K562 (cell line): ENCODE data around the gene RCSD1. TPM values are rescaled to one million over a fixed set of nuclear protein-coding genes. Genes with fewer than 3 reads are reported as not detected.

Source experiments
- ATAC-seq: fragments of 200-7000 bp; cut with Tn5 transposase; 3 replicates; pipeline ENCODE4 v1.9.1; 2020; ENCODE audit warnings: moderate library complexity
- BruUV-seq: library from RNA; stranded (reverse); fragments of 400-500 nt; replicated peaks from 2 replicates; lab custom pipeline; 2021; lab: Mats Ljungman, UMichigan
- CTCF ChIA-PET: fragments of 300-600 bp; formaldehyde crosslinking; extraction: SDS; loops from one replicate; lab custom pipeline; 2021; ENCODE audit warnings: low intra/inter-chr PET ratio; lab: Yijun Ruan, JAX
- POLR2A ChIA-PET: fragments of 300-600, 350-650 bp; sonication (Branson Sonifier 250); formaldehyde crosslinking; extraction: SDS; loops from one replicate; lab custom pipeline; 2021; ENCODE audit warnings: antibody characterized with exemption, inconsistent platforms; lab: Yijun Ruan, JAX
- DNase-seq, 4 experiments: peaks; one replicate each; pipeline versions ENCODE4 v3.0.0 to v3.0.0-alpha.2; 2011 to 2018; ENCODE audit warnings: low spot score in 3 of 4, mixed read lengths in 3 of 4; ENCODE audit errors: extremely low read depth in 1 of 4
- FAIRE-seq: peaks from 2 replicates; lab custom pipeline; 2011; peaks lifted over from hg19 to GRCh38; lab: Jason Lieb, UNC
- H2AFZ ChIP-seq: 2 replicates; pipeline ENCODE4 v1.6.0; 2011; ENCODE audit warnings: low read depth, low read length, control low read depth, inconsistent platforms
- H3K27ac ChIP-seq: fragments of 200-600 bp; 3 replicates; pipeline ENCODE4 v1.8.0; 2011; ENCODE audit warnings: low read depth, mild to moderate bottlenecking, control low read depth, inconsistent platforms, low read length, moderate library complexity, mixed read lengths; ENCODE audit errors: extremely low read depth
- H3K27me3 ChIP-seq, 2 experiments: fragments of 300-600 bp in 1 of 2; 2 replicates in 1 of 2; 3 replicates in 1 of 2; pipeline versions ENCODE4 v1.6.0 to v1.8.0; 2011; ENCODE audit warnings: inconsistent platforms in 2 of 2, low read length in 2 of 2, mild to moderate bottlenecking in 1 of 2, mixed read lengths in 1 of 2, moderate library complexity in 1 of 2; ENCODE audit not compliant: control insufficient read depth in 2 of 2, insufficient read depth in 2 of 2
- H3K36me3 ChIP-seq: fragments of 300-600 bp; 3 replicates; pipeline ENCODE4 v1.8.0; 2011; ENCODE audit warnings: mild to moderate bottlenecking, low read length, inconsistent platforms; ENCODE audit not compliant: control insufficient read depth, insufficient read depth
- H3K4me1 ChIP-seq, 2 experiments: fragments of 200-600 bp in 1 of 2; replicated peaks in 1 of 2; 2 replicates in 1 of 2; 3 replicates in 1 of 2; pipeline versions ENCODE4 v1.5.1 to v1.8.0; 2011; ENCODE audit warnings: inconsistent platforms in 2 of 2, low read length in 2 of 2, mild to moderate bottlenecking in 1 of 2, mixed read lengths in 1 of 2, moderate library complexity in 1 of 2; ENCODE audit not compliant: control insufficient read depth in 2 of 2, insufficient read depth in 2 of 2
- H3K4me2 ChIP-seq: 2 replicates; pipeline ENCODE4 v1.6.1; 2011; ENCODE audit warnings: low read length, control low read depth, inconsistent platforms, mixed read lengths; ENCODE audit not compliant: insufficient read depth
- H3K4me3 ChIP-seq: fragments of 200-600 bp; sonication (generic), shearing (Covaris generic); 2 replicates; pipeline ENCODE4 v1.5.1; 2016; ENCODE audit warnings: control low read depth, inconsistent platforms
- H3K79me2 ChIP-seq: fragments of 200-600 bp; 3 replicates; pipeline ENCODE4 v1.8.0; 2011; ENCODE audit warnings: low read length, inconsistent platforms; ENCODE audit not compliant: control insufficient read depth, insufficient read depth
- H3K9ac ChIP-seq, 2 experiments: 2 replicates each; pipeline versions ENCODE4 v1.6.0 to v1.6.1; 2011; ENCODE audit warnings: low read depth in 2 of 2, low read length in 2 of 2, control low read depth in 1 of 2, inconsistent platforms in 1 of 2, mild to moderate bottlenecking in 1 of 2, mixed read lengths in 1 of 2; ENCODE audit not compliant: insufficient read depth in 1 of 2
- H3K9me1 ChIP-seq: one replicate; pipeline ENCODE4 v1.6.0; 2011; ENCODE audit warnings: inconsistent platforms, mild to moderate bottlenecking, low read length, moderate library complexity; ENCODE audit not compliant: control insufficient read depth, insufficient read depth
- H3K9me3 ChIP-seq: replicated peaks from 2 replicates; pipeline ENCODE4 v1.5.1; 2011; ENCODE audit warnings: low read depth, low read length, inconsistent platforms; ENCODE audit not compliant: control insufficient read depth, insufficient read depth
- H4K20me1 ChIP-seq: replicated peaks from 2 replicates; pipeline ENCODE4 v1.6.1; 2011; ENCODE audit warnings: low read length, inconsistent platforms, mixed read lengths; ENCODE audit not compliant: control insufficient read depth, insufficient read depth
- ARID1B ChIP-seq: fragments of 450-650 bp; IDR thresholded peaks from 2 replicates; pipeline ENCODE4 v1.6.1; 2016; ENCODE audit warnings: antibody characterized with exemption, mild to moderate bottlenecking, inconsistent platforms
- FOS ChIP-seq: IDR thresholded peaks from 3 replicates; pipeline ENCODE4 v1.6.1; 2011; ENCODE audit not compliant: insufficient read length; ENCODE audit errors: extremely low read depth
- FOXJ2 ChIP-seq: fragments of 200-800 bp; sonication (Bioruptor generic); IDR thresholded peaks from 2 replicates; pipeline ENCODE4 v1.6.1; 2016; ENCODE audit warnings: missing genetic modification characterization, missing compliant biosample characterization
- HDAC3 ChIP-seq: fragments of 450-650 bp; IDR thresholded peaks from 2 replicates; pipeline ENCODE4 v1.6.1; 2018; ENCODE audit warnings: borderline replicate concordance, mild to moderate bottlenecking, moderate library complexity; ENCODE audit not compliant: partially characterized antibody
- HDAC8 ChIP-seq: fragments of 450-650 bp; IDR thresholded peaks from 2 replicates; pipeline ENCODE4 v1.6.1; 2016; ENCODE audit warnings: mild to moderate bottlenecking, missing genetic modification characterization, moderate library complexity, missing compliant biosample characterization
- MTA1 ChIP-seq: fragments of 450-650 bp; IDR thresholded peaks from 2 replicates; pipeline ENCODE4 v1.6.1; 2017; ENCODE audit warnings: borderline replicate concordance
- MTF1 ChIP-seq: fragments of 250-450 bp; sonication (Bioruptor Pico); IDR thresholded peaks from 2 replicates; pipeline ENCODE4 v1.9.0; 2021; ENCODE audit warnings: moderate library complexity, mild to moderate bottlenecking, inconsistent platforms, borderline replicate concordance
- NFE2 ChIP-seq: IDR thresholded peaks from 2 replicates; pipeline ENCODE4 v1.6.1; 2014; ENCODE audit warnings: antibody characterized with exemption, low read depth
- NFE2L1 ChIP-seq: fragments of 450-650 bp; IDR thresholded peaks from 2 replicates; pipeline ENCODE4 v1.6.1; 2016; ENCODE audit warnings: missing genetic modification characterization, low read depth, mild to moderate bottlenecking, missing compliant biosample characterization, moderate library complexity, borderline replicate concordance
- SAFB ChIP-seq: fragments of 200-400 bp; formaldehyde crosslinking; IDR thresholded peaks from 2 replicates; pipeline ENCODE4 v1.6.1; 2017; ENCODE audit warnings: low read depth, low read length, borderline replicate concordance
- ZNF212 ChIP-seq: fragments of 450-650 bp; formaldehyde crosslinking; IDR thresholded peaks from 2 replicates; pipeline ENCODE4 v1.4.0; 2020; ENCODE audit warnings: mild to moderate bottlenecking
- ZNF444 ChIP-seq: fragments of 250-450 bp; sonication (Bioruptor Pico); IDR thresholded peaks from 2 replicates; pipeline ENCODE4 v1.4.0; 2020; ENCODE audit warnings: mild to moderate bottlenecking, moderate library complexity
- WGBS: fragments of 100-300 bp; shearing (Covaris generic); methylation state at CpG from one replicate; pipeline ENCODE4 v1.1.6; 2016; ENCODE audit warnings: low coverage, mixed read lengths; ENCODE audit not compliant: insufficient coverage; ENCODE audit errors: missing lambda C conversion rate; 5-methylcytosine and 5-hydroxymethylcytosine counted together
- in situ Hi-C: fragments of 300-500 bp; cut with MboI; formaldehyde crosslinking; loops from 4 replicates; pipeline ENCODE4 v1.15.0; 2018; ENCODE audit warnings: inconsistent platforms, mixed read lengths
- intact Hi-C: fragments of 100-400 bp; cut with micrococcal nuclease; formaldehyde crosslinking; loops from 2 replicates; pipeline ENCODE4 v1.14.2; 2022
- polyA plus RNA-seq, 8 experiments: library from polyadenylated mRNA; depleted of rRNA in 4 of 8; stranded (reverse) in 5 of 8; unstranded in 3 of 8; fragments of >200 nt; fragmentation: Nextera tagmentation in 2 of 8; fragmentation: Illumina TruSeq in 1 of 8; extraction: Ambion mirVana in 2 of 8; extraction: Trizol in 1 of 8; gene quantifications; 2 replicates each; pipeline versions ENCODE4 v1.2.1 to v1.2.3, GENCODE V29; 2011 to 2014; ENCODE audit warnings: inconsistent platforms in 1 of 8, missing spikeins in 1 of 8
- total RNA-seq, 7 experiments: library from RNA; depleted of rRNA in 6 of 7; stranded (reverse); fragments of >200 nt in 6 of 7; fragmentation: Illumina TruSeq in 2 of 7; extraction: Trizol in 2 of 7; gene quantifications; 2 replicates each; pipeline versions ENCODE4 v1.2.1 to v1.2.3, GENCODE V29; 2011 to 2021; ENCODE audit warnings: low replicate concordance in 1 of 7
- TF ChIP-seq, protein P1 (sequence below): fragments of 200-600 bp; sonication (generic); IDR thresholded peaks from one replicate; pipeline ENCODE4 v1.6.1; 2012; ENCODE audit warnings: mild to moderate bottlenecking, low read depth, low read length, inconsistent platforms

RCSD1 gene
- total and polyA plus RNA-seq, 9 of the 15 experiments (the other 6 are each of a cell fraction or from before 2014, with no cell fraction given): 7.8 to 69.8 (median 45.3) TPM

DNA sequence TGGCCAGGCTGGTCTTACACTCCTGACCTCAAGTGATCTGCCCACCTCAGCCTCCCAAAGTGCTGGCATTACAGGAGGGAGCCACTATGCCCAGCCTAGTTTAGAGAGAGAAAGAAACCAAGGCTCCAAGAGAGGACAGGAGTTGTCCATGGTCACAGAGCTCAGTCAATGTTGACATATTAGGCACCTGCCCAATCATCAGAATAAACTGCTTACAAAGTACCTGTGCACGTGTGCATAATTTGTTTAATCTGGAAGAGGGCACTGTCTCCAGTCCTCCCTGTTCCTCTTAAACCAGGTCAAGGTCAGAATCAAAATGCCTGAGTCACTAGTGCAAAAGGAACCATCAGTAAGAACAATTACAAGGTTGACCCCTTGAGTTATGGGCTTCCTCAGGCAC is 71.5 kb downstream of the RCSD1 start (continued):
- TF ChIP-seq HDAC3 (no peak), ZNF212 (CRISPR knock-in tag) (no peak), MTA1 (no peak), SAFB (no peak), FOS (no peak), ZNF444 (no peak), HDAC8 (no peak), MTF1 (no peak), NFE2L1 (tag) (no peak), FOXJ2 (no peak)

DNA sequence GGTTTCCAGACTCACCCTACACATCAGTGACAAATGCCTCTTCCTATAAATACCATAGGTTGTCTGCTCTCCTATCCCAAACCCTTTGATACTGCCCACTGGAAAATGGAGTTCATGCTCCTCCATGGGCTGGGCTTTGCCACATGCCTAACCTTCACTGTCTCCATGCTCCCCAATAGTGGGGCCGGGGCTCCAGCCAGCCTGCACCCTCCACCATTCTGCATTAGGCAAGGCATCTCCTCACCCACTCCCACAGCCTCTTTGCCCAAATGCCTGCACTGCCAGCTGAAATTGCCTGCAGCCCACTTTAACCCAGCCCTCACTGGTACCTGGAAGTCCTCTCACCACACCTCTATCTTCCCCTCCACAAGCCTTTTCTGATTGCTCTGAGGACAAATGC is 73.5 kb downstream of the RCSD1 start:
- Histone ChIP-seq H3K27ac (no peak overlapping the region), H3K4me1 (no peaks in the 10 kb centered on the region), H4K20me1 (no peaks in the 10 kb centered on the region), H3K36me3 (peaks cover 27% of the 10 kb centered on the region), H3K79me2 (no peaks in the 10 kb centered on the region), H3K9ac (peak overlapping the region in 1 of 2 experiments; percentile 4; a peak in 1 of 4 replicates), H3K4me2 (no peak overlapping the region), H3K27me3 (no peaks in the 10 kb centered on the region), H3K9me3 (no peaks in the 10 kb centered on the region), H3K4me3 (no peak overlapping the region), H3K9me1 (no peaks in the 10 kb centered on the region), H2AFZ (no peak overlapping the region)
- ATAC-seq (no peak), DNase-seq (no peak), FAIRE-seq (no peak)
- no TSS peak for BruUV-seq
- ChIA-PET CTCF (no interaction called here), POLR2A (interaction anchor here (4.0 to 4.1 kb wide), 2 partner anchors 9 to 10 kb away, joined by 14 to 25 read pairs; no protein-coding TSS in a partner anchor)
- intact Hi-C loops: no loop called here
- in situ Hi-C loops: no loop called here
- WGBS: 69% methylated on average over 1 of the region's 1 CpG
- TF ChIP-seq NFE2: no peak
- TF ChIP-seq ARID1B: no peak
- TF ChIP-seq, protein P1, sequence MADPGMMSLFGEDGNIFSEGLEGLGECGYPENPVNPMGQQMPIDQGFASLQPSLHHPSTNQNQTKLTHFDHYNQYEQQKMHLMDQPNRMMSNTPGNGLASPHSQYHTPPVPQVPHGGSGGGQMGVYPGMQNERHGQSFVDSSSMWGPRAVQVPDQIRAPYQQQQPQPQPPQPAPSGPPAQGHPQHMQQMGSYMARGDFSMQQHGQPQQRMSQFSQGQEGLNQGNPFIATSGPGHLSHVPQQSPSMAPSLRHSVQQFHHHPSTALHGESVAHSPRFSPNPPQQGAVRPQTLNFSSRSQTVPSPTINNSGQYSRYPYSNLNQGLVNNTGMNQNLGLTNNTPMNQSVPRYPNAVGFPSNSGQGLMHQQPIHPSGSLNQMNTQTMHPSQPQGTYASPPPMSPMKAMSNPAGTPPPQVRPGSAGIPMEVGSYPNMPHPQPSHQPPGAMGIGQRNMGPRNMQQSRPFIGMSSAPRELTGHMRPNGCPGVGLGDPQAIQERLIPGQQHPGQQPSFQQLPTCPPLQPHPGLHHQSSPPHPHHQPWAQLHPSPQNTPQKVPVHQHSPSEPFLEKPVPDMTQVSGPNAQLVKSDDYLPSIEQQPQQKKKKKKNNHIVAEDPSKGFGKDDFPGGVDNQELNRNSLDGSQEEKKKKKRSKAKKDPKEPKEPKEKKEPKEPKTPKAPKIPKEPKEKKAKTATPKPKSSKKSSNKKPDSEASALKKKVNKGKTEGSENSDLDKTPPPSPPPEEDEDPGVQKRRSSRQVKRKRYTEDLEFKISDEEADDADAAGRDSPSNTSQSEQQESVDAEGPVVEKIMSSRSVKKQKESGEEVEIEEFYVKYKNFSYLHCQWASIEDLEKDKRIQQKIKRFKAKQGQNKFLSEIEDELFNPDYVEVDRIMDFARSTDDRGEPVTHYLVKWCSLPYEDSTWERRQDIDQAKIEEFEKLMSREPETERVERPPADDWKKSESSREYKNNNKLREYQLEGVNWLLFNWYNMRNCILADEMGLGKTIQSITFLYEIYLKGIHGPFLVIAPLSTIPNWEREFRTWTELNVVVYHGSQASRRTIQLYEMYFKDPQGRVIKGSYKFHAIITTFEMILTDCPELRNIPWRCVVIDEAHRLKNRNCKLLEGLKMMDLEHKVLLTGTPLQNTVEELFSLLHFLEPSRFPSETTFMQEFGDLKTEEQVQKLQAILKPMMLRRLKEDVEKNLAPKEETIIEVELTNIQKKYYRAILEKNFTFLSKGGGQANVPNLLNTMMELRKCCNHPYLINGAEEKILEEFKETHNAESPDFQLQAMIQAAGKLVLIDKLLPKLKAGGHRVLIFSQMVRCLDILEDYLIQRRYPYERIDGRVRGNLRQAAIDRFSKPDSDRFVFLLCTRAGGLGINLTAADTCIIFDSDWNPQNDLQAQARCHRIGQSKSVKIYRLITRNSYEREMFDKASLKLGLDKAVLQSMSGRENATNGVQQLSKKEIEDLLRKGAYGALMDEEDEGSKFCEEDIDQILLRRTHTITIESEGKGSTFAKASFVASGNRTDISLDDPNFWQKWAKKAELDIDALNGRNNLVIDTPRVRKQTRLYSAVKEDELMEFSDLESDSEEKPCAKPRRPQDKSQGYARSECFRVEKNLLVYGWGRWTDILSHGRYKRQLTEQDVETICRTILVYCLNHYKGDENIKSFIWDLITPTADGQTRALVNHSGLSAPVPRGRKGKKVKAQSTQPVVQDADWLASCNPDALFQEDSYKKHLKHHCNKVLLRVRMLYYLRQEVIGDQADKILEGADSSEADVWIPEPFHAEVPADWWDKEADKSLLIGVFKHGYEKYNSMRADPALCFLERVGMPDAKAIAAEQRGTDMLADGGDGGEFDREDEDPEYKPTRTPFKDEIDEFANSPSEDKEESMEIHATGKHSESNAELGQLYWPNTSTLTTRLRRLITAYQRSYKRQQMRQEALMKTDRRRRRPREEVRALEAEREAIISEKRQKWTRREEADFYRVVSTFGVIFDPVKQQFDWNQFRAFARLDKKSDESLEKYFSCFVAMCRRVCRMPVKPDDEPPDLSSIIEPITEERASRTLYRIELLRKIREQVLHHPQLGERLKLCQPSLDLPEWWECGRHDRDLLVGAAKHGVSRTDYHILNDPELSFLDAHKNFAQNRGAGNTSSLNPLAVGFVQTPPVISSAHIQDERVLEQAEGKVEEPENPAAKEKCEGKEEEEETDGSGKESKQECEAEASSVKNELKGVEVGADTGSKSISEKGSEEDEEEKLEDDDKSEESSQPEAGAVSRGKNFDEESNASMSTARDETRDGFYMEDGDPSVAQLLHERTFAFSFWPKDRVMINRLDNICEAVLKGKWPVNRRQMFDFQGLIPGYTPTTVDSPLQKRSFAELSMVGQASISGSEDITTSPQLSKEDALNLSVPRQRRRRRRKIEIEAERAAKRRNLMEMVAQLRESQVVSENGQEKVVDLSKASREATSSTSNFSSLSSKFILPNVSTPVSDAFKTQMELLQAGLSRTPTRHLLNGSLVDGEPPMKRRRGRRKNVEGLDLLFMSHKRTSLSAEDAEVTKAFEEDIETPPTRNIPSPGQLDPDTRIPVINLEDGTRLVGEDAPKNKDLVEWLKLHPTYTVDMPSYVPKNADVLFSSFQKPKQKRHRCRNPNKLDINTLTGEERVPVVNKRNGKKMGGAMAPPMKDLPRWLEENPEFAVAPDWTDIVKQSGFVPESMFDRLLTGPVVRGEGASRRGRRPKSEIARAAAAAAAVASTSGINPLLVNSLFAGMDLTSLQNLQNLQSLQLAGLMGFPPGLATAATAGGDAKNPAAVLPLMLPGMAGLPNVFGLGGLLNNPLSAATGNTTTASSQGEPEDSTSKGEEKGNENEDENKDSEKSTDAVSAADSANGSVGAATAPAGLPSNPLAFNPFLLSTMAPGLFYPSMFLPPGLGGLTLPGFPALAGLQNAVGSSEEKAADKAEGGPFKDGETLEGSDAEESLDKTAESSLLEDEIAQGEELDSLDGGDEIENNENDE: no peak
